GM12878 (cell line): Measurements from ENCODE around the gene PRKCZ. TPM values are rescaled to one million over a fixed set of nuclear protein-coding genes. Genes with fewer than 3 reads are reported as not detected.

Experiments
- ASH2L ChIP-seq: fragments of 300-600, 200-600 bp; sonication (generic); IDR thresholded peaks from 2 replicates; pipeline ENCODE4 v1.6.1; 2017; ENCODE audit warnings: low read depth, mild to moderate bottlenecking, borderline replicate concordance
- ATF7 ChIP-seq: fragments of 450-650 bp; IDR thresholded peaks from 2 replicates; pipeline ENCODE4 v1.6.1; 2016; ENCODE audit warnings: low read depth, mild to moderate bottlenecking
- BCLAF1 ChIP-seq: fragments of 450-650 bp; IDR thresholded peaks from 2 replicates; pipeline ENCODE4 v1.6.1; 2017; ENCODE audit warnings: antibody characterized with exemption, mild to moderate bottlenecking, moderate library complexity
- CBX5 ChIP-seq: sonication (generic); IDR thresholded peaks from 2 replicates; pipeline ENCODE4 v1.6.1; 2016; ENCODE audit warnings: low read depth, moderate library complexity, mild to moderate bottlenecking, inconsistent platforms
- CEBPZ ChIP-seq: fragments of 150-350 bp; IDR thresholded peaks from 2 replicates; pipeline ENCODE4 v1.6.1; 2016; ENCODE audit warnings: low read depth, low read length
- NBN ChIP-seq: fragments of 450-650 bp; IDR thresholded peaks from 2 replicates; pipeline ENCODE4 v1.6.1; 2016
- NKRF ChIP-seq: fragments of 450-650 bp; conservative IDR thresholded peaks from 2 replicates; pipeline ENCODE4 v1.6.1; 2017; ENCODE audit warnings: mild to moderate bottlenecking, moderate library complexity
- REST ChIP-seq: IDR thresholded peaks from 2 replicates; pipeline ENCODE4 v1.6.1; 2012; ENCODE audit warnings: mild to moderate bottlenecking, low read depth, low read length
- ZNF622 ChIP-seq: fragments of 450-650 bp; IDR thresholded peaks from 2 replicates; pipeline ENCODE4 v1.6.1; 2017; ENCODE audit warnings: mild to moderate bottlenecking, inconsistent platforms
- ZZZ3 ChIP-seq: IDR thresholded peaks from 2 replicates; pipeline ENCODE4 v1.6.1; 2011; ENCODE audit warnings: low read depth; ENCODE audit not compliant: control insufficient read depth, insufficient read length
- polyA plus RNA-seq, 11 experiments: library from polyadenylated mRNA; depleted of rRNA in 4 of 11; unstranded in 6 of 11; stranded (reverse) in 5 of 11; fragments of >200 nt; fragmentation: Nextera tagmentation in 4 of 11; fragmentation: Illumina TruSeq in 1 of 11; extraction: Ambion mirVana in 4 of 11; extraction: Trizol in 1 of 11; gene quantifications; 1 replicate in 1 of 11; 2 replicates in 10 of 11; pipeline versions ENCODE4 v1.2.1 to v1.2.3, GENCODE V29; 2011 to 2016; ENCODE audit warnings: inconsistent platforms in 2 of 11, missing spikeins in 2 of 11, low read depth in 1 of 11
- total RNA-seq, 4 experiments: library from RNA; depleted of rRNA in 3 of 4; stranded (reverse); fragments of >200 nt in 3 of 4; fragmentation: Illumina TruSeq in 1 of 4; extraction: Trizol in 1 of 4; gene quantifications; 2 replicates each; pipeline versions ENCODE4 v1.2.1 to v1.2.3, GENCODE V29; 2013 to 2021

PRKCZ gene
- total and polyA plus RNA-seq, 10 of the 15 experiments (the other 5 are each of a cell fraction or from before 2014, with no cell fraction given): 0.05 to 1.9 (median 0.64) TPM; not detected in 1

GRCh38 chr1:2095394-2095793 is 45.2 kb downstream of the PRKCZ start (continued):
- TF ChIP-seq CEBPZ: no peak
- no peak for TF ChIP-seq BCLAF1
- no peak for TF ChIP-seq CBX5
- no peak for TF ChIP-seq ASH2L
- no peak for TF ChIP-seq ZNF622
- TF ChIP-seq NKRF: no peak
- no peak for TF ChIP-seq NBN
- TF ChIP-seq ATF7: no peak
- TF ChIP-seq ZZZ3: no peak
- no peak for TF ChIP-seq REST
